ENCODE results near the gene WDR55.
"Not testable (repeated sequence)": the region's sequence is repeated elsewhere in the genome, so short reads cannot be mapped to it uniquely, and the experiment has no call there.

Gene WDR55

DNA sequence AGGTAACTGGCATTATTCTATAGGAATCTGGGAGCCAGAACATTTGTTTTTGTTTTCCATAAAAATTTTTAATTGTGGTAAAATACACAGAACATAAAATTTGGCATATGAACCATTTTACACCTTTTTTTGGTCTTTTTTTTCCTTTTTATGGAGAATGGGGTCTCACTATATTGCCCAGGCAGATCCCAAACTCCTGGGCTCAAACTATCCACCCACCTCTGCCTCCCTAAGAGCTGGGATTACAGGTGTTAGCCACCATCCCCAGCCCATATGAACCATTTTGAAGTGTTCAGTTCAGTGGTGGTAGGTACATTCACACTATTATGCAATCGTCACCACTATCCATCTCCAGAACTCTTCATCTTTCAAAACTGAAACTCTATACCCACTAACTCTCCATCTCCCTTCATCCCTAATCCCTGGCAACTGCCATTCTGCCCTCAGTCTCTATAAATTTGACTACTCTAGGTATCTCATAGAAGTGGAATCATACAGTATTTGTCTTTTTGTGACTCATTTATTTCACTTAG, 48.9 kb downstream of the WDR55 start:
- DNase-seq = no peak

DNA sequence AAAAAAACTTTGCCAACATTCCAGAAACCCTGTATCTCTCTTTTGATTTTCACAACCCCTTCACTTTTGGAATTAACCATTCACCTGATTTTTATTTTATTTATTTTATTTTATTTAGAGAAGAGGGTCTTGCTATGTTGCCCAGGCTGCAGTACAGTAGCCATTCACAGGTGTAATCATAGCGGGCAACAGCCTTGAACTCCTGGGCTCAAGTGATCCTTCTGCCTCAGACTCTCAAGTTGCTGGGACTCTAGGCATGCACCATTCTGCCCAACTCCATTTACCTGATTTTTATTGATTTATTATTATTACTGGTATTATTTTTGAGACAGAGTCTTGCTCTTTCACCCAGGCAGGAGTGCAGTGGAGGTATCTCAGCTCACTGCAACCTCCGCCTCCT, 51.5 kb downstream of the WDR55 start:
- DNase-seq = not testable (repeated sequence)

DNA sequence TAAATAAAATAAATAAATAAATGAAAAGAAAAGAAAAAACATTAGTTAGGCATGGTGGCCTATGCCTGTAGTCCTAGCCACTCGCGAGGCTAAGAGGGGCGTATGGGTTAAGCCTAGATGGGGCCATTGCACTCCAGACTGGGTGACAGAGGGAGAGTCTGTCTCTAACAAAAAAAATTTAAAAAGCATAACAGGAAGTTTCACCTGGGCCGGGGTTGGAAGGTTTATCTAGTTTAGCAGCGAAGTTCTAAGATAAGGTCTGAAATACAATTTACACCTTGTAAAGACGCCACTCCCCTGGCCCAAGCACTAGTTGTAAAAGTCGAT, 53.5 kb downstream of the WDR55 start:
- no peak for DNase-seq

DNA sequence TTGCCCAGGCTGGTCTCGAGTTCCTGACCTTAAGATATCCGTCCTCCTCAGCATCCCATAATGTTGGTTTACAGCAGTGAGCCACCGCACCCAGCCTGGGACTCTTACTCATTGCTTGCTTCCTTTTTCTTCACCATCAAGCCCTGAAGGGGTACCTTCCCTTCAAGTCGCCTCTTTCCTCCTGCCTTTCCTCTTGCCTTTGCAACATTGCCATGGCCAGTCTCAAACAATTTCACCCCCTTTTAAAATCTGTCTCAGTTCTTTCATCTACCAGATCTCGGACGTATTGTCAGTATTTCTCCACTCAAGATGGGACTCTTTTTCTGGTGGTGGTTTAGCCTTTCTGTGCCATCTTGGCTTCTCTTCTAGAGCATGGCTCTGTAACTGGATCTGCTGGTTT, 56.0 kb downstream of the WDR55 start:
- DNase-seq = peak; percentile 10

DNA sequence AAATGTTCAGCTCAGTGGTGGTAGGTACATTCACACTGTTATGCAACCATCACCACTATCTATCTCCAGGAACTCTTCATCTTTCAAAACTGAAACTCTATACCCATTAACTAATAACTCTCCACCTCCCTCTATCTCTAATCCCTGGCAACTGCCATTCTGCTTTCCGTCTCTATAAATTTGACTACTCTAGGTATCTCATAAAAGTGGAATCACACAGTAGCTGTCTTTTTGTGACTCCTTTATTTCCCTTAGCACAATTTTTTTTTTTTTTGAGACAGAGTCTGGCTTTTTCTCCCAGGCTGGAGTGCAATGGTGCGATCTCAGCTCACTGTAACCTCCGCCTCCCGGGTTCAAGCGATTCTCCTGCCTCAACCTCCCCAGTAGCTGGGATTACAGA, 56.7 kb downstream of the WDR55 start:
- DNase-seq = not testable (repeated sequence)

Measured in NCI-H2227 treated with DMSO at 0.1 percent for 48 hours (cell line).